Endothelial cell of umbilical vein (primary cell): ENCODE measurements around the gene DDX3X. TPM values are rescaled to one million over a fixed set of nuclear protein-coding genes. Genes with fewer than 3 reads are reported as not detected.

Source experiments
- BruUV-seq: library from RNA; stranded (reverse); fragments of 400-500 nt; replicated peaks from 2 replicates; lab custom pipeline; 2021; lab: Mats Ljungman, UMichigan
- CTCF ChIA-PET: fragments of 300-600, 350-600 bp; sonication (Branson Sonifier 250); formaldehyde crosslinking; loops from one replicate; lab custom pipeline; 2021; ENCODE audit warnings: antibody characterized with exemption, inconsistent platforms; lab: Charles Lee
- POLR2A ChIA-PET: fragments of 300-600, 350-600 bp; sonication (Branson Sonifier 250); formaldehyde crosslinking; loops from one replicate; lab custom pipeline; 2021; ENCODE audit warnings: antibody characterized with exemption, inconsistent platforms; lab: Charles Lee
- DNase-seq: peaks from one replicate; pipeline ENCODE4 v3.0.0-alpha.2; 2011; ENCODE audit warnings: low read depth, low spot score
- FAIRE-seq: peaks from 2 replicates; lab custom pipeline; 2011; peaks lifted over from hg19 to GRCh38; lab: Jason Lieb, UNC
- H2AFZ ChIP-seq: 2 replicates; pipeline ENCODE4 v1.6.0; 2012; ENCODE audit warnings: low read depth, low read length, control low read depth, inconsistent platforms
- H3K27ac ChIP-seq: 2 replicates; pipeline ENCODE4 v1.5.1; 2011; ENCODE audit warnings: low read depth, mild to moderate bottlenecking, control low read depth, low read length, moderate library complexity; ENCODE audit not compliant: insufficient read depth
- H3K27me3 ChIP-seq, 2 experiments: 2 replicates each; pipeline versions ENCODE4 v1.6.0 to v1.6.1; 2011; ENCODE audit warnings: low read length in 2 of 2, mixed read lengths in 1 of 2; ENCODE audit not compliant: control insufficient read depth in 2 of 2, insufficient read depth in 2 of 2
- H3K36me3 ChIP-seq, 2 experiments: 2 replicates in 1 of 2; 3 replicates in 1 of 2; pipeline ENCODE4 v1.5.1; 2011; ENCODE audit warnings: low read length in 2 of 2, mild to moderate bottlenecking in 1 of 2, moderate library complexity in 1 of 2; ENCODE audit not compliant: control insufficient read depth in 2 of 2, insufficient read depth in 2 of 2; ENCODE audit errors: extremely low read depth in 1 of 2
- H3K4me1 ChIP-seq: 3 replicates; pipeline ENCODE4 v1.5.1; 2011; ENCODE audit warnings: mild to moderate bottlenecking, low read length; ENCODE audit not compliant: control insufficient read depth, insufficient read depth; ENCODE audit errors: extremely low read depth
- H3K4me2 ChIP-seq: 2 replicates; pipeline ENCODE4 v1.6.1; 2011; ENCODE audit warnings: low read length, control low read depth, mixed read lengths; ENCODE audit not compliant: insufficient read depth
- H3K4me3 ChIP-seq, 3 experiments: fragments of 200-600 bp in 1 of 3; sonication (generic), shearing (Covaris generic) in 1 of 3; replicated peaks in 1 of 3; 2 replicates each; pipeline ENCODE4 v1.5.1; 2011 to 2016; ENCODE audit warnings: control low read depth in 3 of 3, low read length in 3 of 3, mild to moderate bottlenecking in 2 of 3, inconsistent platforms in 1 of 3, low read depth in 1 of 3, moderate library complexity in 1 of 3; ENCODE audit not compliant: insufficient read depth in 1 of 3
- H3K79me2 ChIP-seq: 2 replicates; pipeline ENCODE4 v1.6.0; 2012; ENCODE audit warnings: low read length, inconsistent platforms; ENCODE audit not compliant: control insufficient read depth, insufficient read depth
- H3K9ac ChIP-seq: replicated peaks from 2 replicates; pipeline ENCODE3; 2011; ENCODE audit warnings: low read length, control low read depth; ENCODE audit not compliant: insufficient read depth; ENCODE audit errors: extremely low read depth
- H3K9me1 ChIP-seq: replicated peaks from 3 replicates; pipeline ENCODE4 v1.6.0; 2011; ENCODE audit warnings: mild to moderate bottlenecking, low read length; ENCODE audit not compliant: control insufficient read depth, insufficient read depth; ENCODE audit errors: extremely low read depth
- H3K9me3 ChIP-seq: replicated peaks from 2 replicates; pipeline ENCODE4 v1.5.1; 2012; ENCODE audit warnings: low read length, inconsistent platforms; ENCODE audit not compliant: control insufficient read depth, insufficient read depth
- H4K20me1 ChIP-seq: replicated peaks from 2 replicates; pipeline ENCODE3; 2011; ENCODE audit warnings: mild to moderate bottlenecking, low read length; ENCODE audit not compliant: control insufficient read depth, insufficient read depth; ENCODE audit errors: extremely low read depth
- CTCF ChIP-seq, 2 donors: IDR thresholded peaks; 1 replicate in 1 of 2; 2 replicates in 1 of 2; pipeline ENCODE4 v1.5.1; 2011; ENCODE audit warnings: low read length in 2 of 2, mild to moderate bottlenecking in 2 of 2, moderate library complexity in 2 of 2, control low read depth in 1 of 2, inconsistent platforms in 1 of 2, low read depth in 1 of 2; ENCODE audit not compliant: insufficient read depth in 1 of 2; ENCODE audit errors: extremely low read depth in 1 of 2
- EZH2 ChIP-seq: IDR thresholded peaks from 2 replicates; pipeline ENCODE4 v1.6.1; 2012; ENCODE audit warnings: borderline replicate concordance, low read depth, mild to moderate bottlenecking, moderate library complexity, low read length, inconsistent platforms; ENCODE audit not compliant: severe bottlenecking
- FOS ChIP-seq: IDR thresholded peaks from 2 replicates; pipeline ENCODE4 v1.6.1; 2011; ENCODE audit warnings: mild to moderate bottlenecking, low read length, moderate library complexity, borderline replicate concordance; ENCODE audit not compliant: insufficient read depth
- GATA2 ChIP-seq: IDR thresholded peaks from 2 replicates; pipeline ENCODE4 v1.7.0; 2011; ENCODE audit warnings: low read depth, mild to moderate bottlenecking, moderate library complexity, mixed read lengths, low read length; ENCODE audit not compliant: insufficient read length, insufficient read depth
- JUN ChIP-seq: IDR thresholded peaks from 2 replicates; pipeline ENCODE4 v1.6.1; 2011; ENCODE audit warnings: borderline replicate concordance, low read depth; ENCODE audit not compliant: insufficient read length, insufficient read depth
- MYC ChIP-seq: IDR thresholded peaks from one replicate; pipeline ENCODE4 v1.6.1; 2011; ENCODE audit warnings: mild to moderate bottlenecking, low read depth, low read length
- POLR2A ChIP-seq: IDR thresholded peaks from 2 replicates; pipeline ENCODE4 v1.6.1; 2012; ENCODE audit warnings: low read depth, mild to moderate bottlenecking, control low read depth, low read length
- POLR2AphosphoS5 ChIP-seq: IDR thresholded peaks from 2 replicates; pipeline ENCODE4 v1.6.1; 2012; ENCODE audit warnings: low read depth, mild to moderate bottlenecking, control low read depth, low read length, moderate library complexity; ENCODE audit not compliant: insufficient read depth
- dilution Hi-C: fragments of 300-500 bp; cut with MboI; formaldehyde crosslinking; loops from one replicate; pipeline ENCODE4 v1.15.0; 2019; ENCODE audit warnings: low sequenced_read_pairs; ENCODE audit not compliant: extremely low pct_ligation_motif_present
- intact Hi-C: fragments of 100-400 bp; cut with micrococcal nuclease; formaldehyde crosslinking; loops from one replicate; pipeline ENCODE4 v1.10.0; 2022
- polyA plus RNA-seq, 4 experiments: library from polyadenylated mRNA; depleted of rRNA in 3 of 4; stranded (reverse) in 3 of 4; unstranded in 1 of 4; fragments of >200 nt; gene quantifications; 2 replicates each; pipeline versions ENCODE4 v1.2.1 to v1.2.3, GENCODE V29; 2011 to 2012; ENCODE audit warnings: missing spikeins in 1 of 4
- total RNA-seq: library from RNA; stranded (reverse); gene quantifications from 2 replicates; pipeline ENCODE4 v1.2.3, GENCODE V29; 2021
- TF ChIP-seq, protein P1 (sequence below): IDR thresholded peaks from 2 replicates; pipeline ENCODE4 v1.6.1; 2011; ENCODE audit not compliant: insufficient read depth, insufficient read length

DDX3X gene
- total and polyA plus RNA-seq, 2 donors (not counting 3 experiments of a cell fraction or from before 2014, with no cell fraction given) = 48.5 to 300 TPM

GRCh38 chrX:41302370-41302769 lies 31.6 kb upstream of the DDX3X start:
- Histone ChIP-seq H3K27me3 (no peaks in the 10 kb centered on the region), H3K27ac (no peak overlapping the region), H3K79me2 (no peaks in the 10 kb centered on the region), H2AFZ (no peak overlapping the region), H3K4me3 (no peak overlapping the region), H3K9ac (no peak overlapping the region), H3K9me1 (no peaks in the 10 kb centered on the region), H3K4me2 (no peak overlapping the region), H3K4me1 (peaks cover 16% of the 10 kb centered on the region), H3K36me3 (no peaks in the 10 kb centered on the region), H4K20me1 (no peaks in the 10 kb centered on the region), H3K9me3 (no peaks in the 10 kb centered on the region)
- dilution Hi-C loops = no loop called here
- ChIA-PET POLR2A (no interaction called here), CTCF (no interaction called here)
- BruUV-seq = no TSS peak
- intact Hi-C loops = no loop called here
- TF ChIP-seq CTCF (IDR thresholded peaks at IDR 0.05; ENCODE audit: extremely low read depth in 1 of 2, insufficient read depth in 1 of 2, low read depth in 1 of 2, low read length in 2 of 2) = no peak
- TF ChIP-seq, protein P1, sequence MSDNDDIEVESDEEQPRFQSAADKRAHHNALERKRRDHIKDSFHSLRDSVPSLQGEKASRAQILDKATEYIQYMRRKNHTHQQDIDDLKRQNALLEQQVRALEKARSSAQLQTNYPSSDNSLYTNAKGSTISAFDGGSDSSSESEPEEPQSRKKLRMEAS = no peak
- TF ChIP-seq MYC = no peak
- no peak for TF ChIP-seq FOS
- no peak for TF ChIP-seq POLR2AphosphoS5
- no peak for TF ChIP-seq POLR2A
- TF ChIP-seq EZH2 = no peak
- TF ChIP-seq JUN = no peak
- no peak for TF ChIP-seq GATA2
- no peak for DNase-seq
- FAIRE-seq = no peak
